Neuronal stem cell (in vitro differentiated cells): Measurements from ENCODE around the gene ZBTB39.
"Not testable (repeated sequence)": the region's sequence is repeated elsewhere in the genome, so short reads cannot be mapped to it uniquely, and the experiment has no call there.

Experiments used
- DNase-seq: peaks from one replicate; pipeline ENCODE4 v3.0.0-alpha.2; 2013; ENCODE audit warnings: low spot score
- H2AFZ ChIP-seq: one replicate; pipeline ENCODE4 v1.6.1; 2013; ENCODE audit warnings: mild to moderate bottlenecking, low read length, inconsistent platforms
- H2AK5ac ChIP-seq: 2 replicates; pipeline ENCODE4 v1.6.1; 2013; ENCODE audit warnings: low read depth, mild to moderate bottlenecking, inconsistent platforms, low read length, moderate library complexity, mixed read lengths
- H2BK120ac ChIP-seq: 2 replicates; pipeline ENCODE4 v1.6.1; 2013; ENCODE audit warnings: low read depth, mild to moderate bottlenecking, inconsistent platforms, low read length, moderate library complexity, mixed read lengths
- H2BK12ac ChIP-seq: one replicate; pipeline ENCODE4 v1.6.1; 2013; ENCODE audit warnings: low read length, inconsistent platforms
- H2BK15ac ChIP-seq: 2 replicates; pipeline ENCODE4 v1.6.1; 2013; ENCODE audit warnings: mild to moderate bottlenecking, low read length, inconsistent platforms, mixed read lengths
- H2BK5ac ChIP-seq: one replicate; pipeline ENCODE4 v1.6.1; 2013; ENCODE audit warnings: inconsistent platforms, mild to moderate bottlenecking, low read length, moderate library complexity
- H3K14ac ChIP-seq: one replicate; pipeline ENCODE4 v1.6.1; 2013; ENCODE audit warnings: low read length, inconsistent platforms
- H3K18ac ChIP-seq: 2 replicates; pipeline ENCODE4 v1.6.1; 2013; ENCODE audit warnings: low read length, inconsistent platforms
- H3K23ac ChIP-seq: 2 replicates; pipeline ENCODE4 v1.6.1; 2013; ENCODE audit warnings: low read depth, mild to moderate bottlenecking, mixed read lengths, low read length, inconsistent platforms; ENCODE audit not compliant: poor library complexity
- H3K27ac ChIP-seq: replicated peaks from 3 replicates; pipeline ENCODE4 v1.5.1; 2013; ENCODE audit warnings: low read length, inconsistent platforms
- H3K27me3 ChIP-seq, 3 experiments: 2 replicates each; pipeline ENCODE4 v1.6.1; 2013; ENCODE audit warnings: low read length in 3 of 3, mild to moderate bottlenecking in 2 of 3, inconsistent platforms in 1 of 3, low read depth in 1 of 3, mixed read lengths in 1 of 3, moderate library complexity in 1 of 3; ENCODE audit not compliant: control insufficient read depth in 3 of 3, insufficient read depth in 3 of 3
- H3K36me3 ChIP-seq, 2 donors: replicated peaks in 1 of 2; 2 replicates each; pipeline ENCODE4 v1.6.1; 2013; ENCODE audit warnings: low read length in 2 of 2; ENCODE audit not compliant: control insufficient read depth in 2 of 2, insufficient read depth in 2 of 2
- H3K4ac ChIP-seq: 2 replicates; pipeline ENCODE4 v1.6.1; 2013; ENCODE audit warnings: inconsistent platforms, mild to moderate bottlenecking, low read length, moderate library complexity
- H3K4me1 ChIP-seq, 2 donors: 1 replicate in 1 of 2; 2 replicates in 1 of 2; pipeline ENCODE4 v1.6.1; 2013; ENCODE audit warnings: low read length in 2 of 2, low read depth in 1 of 2; ENCODE audit not compliant: control insufficient read depth in 2 of 2, insufficient read depth in 1 of 2
- H3K4me2 ChIP-seq: one replicate; pipeline ENCODE4 v1.6.1; 2013; ENCODE audit warnings: mild to moderate bottlenecking, low read length, inconsistent platforms; ENCODE audit not compliant: insufficient read depth, poor library complexity, severe bottlenecking
- H3K4me3 ChIP-seq, 2 donors: 2 replicates each; pipeline ENCODE4 v1.5.1; 2013; ENCODE audit warnings: low read length in 2 of 2, mild to moderate bottlenecking in 2 of 2, inconsistent platforms in 1 of 2, moderate library complexity in 1 of 2
- H3K79me1 ChIP-seq: one replicate; pipeline ENCODE4 v1.6.1; 2013; ENCODE audit warnings: low read depth, mild to moderate bottlenecking, inconsistent platforms, low read length, moderate library complexity
- H3K9ac ChIP-seq: one replicate; pipeline ENCODE4 v1.6.1; 2013; ENCODE audit warnings: mild to moderate bottlenecking, low read depth, low read length, inconsistent platforms; ENCODE audit not compliant: poor library complexity
- H3K9me3 ChIP-seq, 2 donors: replicated peaks in 1 of 2; 2 replicates each; pipeline versions ENCODE3 to v1.6.1; 2013; ENCODE audit warnings: low read length in 2 of 2, mild to moderate bottlenecking in 2 of 2, inconsistent platforms in 1 of 2, low read depth in 1 of 2, mixed read lengths in 1 of 2, moderate library complexity in 1 of 2; ENCODE audit not compliant: control insufficient read depth in 2 of 2, insufficient read depth in 1 of 2
- H4K8ac ChIP-seq: one replicate; pipeline ENCODE4 v1.6.1; 2013; ENCODE audit warnings: low read depth, mild to moderate bottlenecking, inconsistent platforms, low read length, moderate library complexity
- H4K91ac ChIP-seq: one replicate; pipeline ENCODE4 v1.6.1; 2013; ENCODE audit warnings: low read length, low read depth, mild to moderate bottlenecking, inconsistent platforms; ENCODE audit not compliant: poor library complexity
- WGBS, 2 donors: extraction: QIAGEN DNeasy Blood & Tissue Kit; methylation state at CpG; one replicate each; pipeline ENCODE4 v1.1.7; 2013; ENCODE audit warnings: missing lambda C conversion rate in 2 of 2, mixed read lengths in 1 of 2; ENCODE audit not compliant: insufficient read length in 2 of 2, insufficient replicate concordance in 1 of 2; ENCODE audit errors: extremely low coverage in 2 of 2; 5-methylcytosine and 5-hydroxymethylcytosine counted together

The ZBTB39 gene

GRCh38 chr12:57018353-57018752 lies 12.0 kb upstream of the ZBTB39 start:
- not testable (repeated sequence) for H3K36me3 ChIP-seq, H3K4me3 ChIP-seq, H3K79me1 ChIP-seq, H2BK5ac ChIP-seq, H3K23ac ChIP-seq, H3K14ac ChIP-seq, H2AK5ac ChIP-seq, H2BK120ac ChIP-seq, H3K18ac ChIP-seq, H3K4me2 ChIP-seq, H3K27ac ChIP-seq, DNase-seq, H2AFZ ChIP-seq, H3K9ac ChIP-seq, H3K9me3 ChIP-seq, H4K8ac ChIP-seq, H3K4me1 ChIP-seq, H2BK12ac ChIP-seq, H4K91ac ChIP-seq, H2BK15ac ChIP-seq, H3K4ac ChIP-seq
- H3K27me3 ChIP-seq = peaks cover 0 to 56% (median 0%) of the 10 kb centered on the region in 3 experiments
- WGBS, 2 donors = no CpG with 5 or more reads among the region's 5 CpGs

DNA sequence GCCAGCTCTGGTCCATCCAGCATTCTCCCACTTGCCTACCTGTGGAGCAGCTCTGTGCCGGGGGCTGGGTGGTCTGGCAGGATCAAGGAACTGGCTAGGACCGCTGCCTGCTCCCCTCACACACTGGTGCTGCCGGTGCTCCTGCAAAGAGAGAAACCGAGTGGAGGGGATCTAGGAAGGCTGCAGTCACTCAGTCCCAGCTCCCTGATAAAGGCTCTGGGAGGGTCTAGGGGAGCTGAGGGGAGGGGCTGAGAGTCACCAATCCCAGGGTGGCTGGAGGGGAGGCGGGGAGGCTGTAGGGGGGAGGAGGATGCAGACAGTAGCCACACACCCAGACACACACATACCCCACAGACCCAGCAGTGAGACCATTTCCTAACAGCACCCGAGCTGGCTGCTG lies 10.0 kb upstream of the ZBTB39 start, which contains the start of gene TAC3:
Gene TAC3 (minus strand): TSS at position 182 of the 400 bp plus-strand sequence. CDS start 732 bp downstream, outside the sequence.
- H3K14ac ChIP-seq = no peak within 1 kb of the TSS
- no peaks in the 10 kb centered on the region for H3K79me1 ChIP-seq
- H3K9me3 ChIP-seq = no peaks in the 10 kb centered on the region
- no peak within 1 kb of the TSS for H3K23ac ChIP-seq
- H2BK12ac ChIP-seq = no peak within 1 kb of the TSS
- H3K36me3 ChIP-seq = no peaks in the 10 kb centered on the region
- H4K91ac ChIP-seq = no peak within 1 kb of the TSS
- WGBS, 2 donors = no CpG with 5 or more reads among the region's 6 CpGs
- H3K9ac ChIP-seq = no peak within 1 kb of the TSS
- peak within 1 kb of the TSS; percentile 79 for H2AFZ ChIP-seq
- no peak within 1 kb of the TSS for H2BK5ac ChIP-seq
- peak within 1 kb of the TSS in 1 of 2 donors; percentile 64 for H3K4me3 ChIP-seq
- no peak within 1 kb of the TSS for H2AK5ac ChIP-seq
- no peak within 1 kb of the TSS for H3K4ac ChIP-seq
- peaks cover 0 to 69% (median 0%) of the 10 kb centered on the region in 3 experiments for H3K27me3 ChIP-seq
- no peak within 1 kb of the TSS for H3K27ac ChIP-seq
- H3K18ac ChIP-seq = peak within 1 kb of the TSS; percentile 61
- peak within 1 kb of the TSS; percentile 23 for H2BK15ac ChIP-seq
- no peak within 1 kb of the TSS for H2BK120ac ChIP-seq
- H4K8ac ChIP-seq = no peak within 1 kb of the TSS
- peak within 1 kb of the TSS; percentile 43 for H3K4me2 ChIP-seq
- peaks cover 3 to 4% of the 10 kb centered on the region in 2 donors for H3K4me1 ChIP-seq
- DNase-seq = peak; percentile 36

DNA sequence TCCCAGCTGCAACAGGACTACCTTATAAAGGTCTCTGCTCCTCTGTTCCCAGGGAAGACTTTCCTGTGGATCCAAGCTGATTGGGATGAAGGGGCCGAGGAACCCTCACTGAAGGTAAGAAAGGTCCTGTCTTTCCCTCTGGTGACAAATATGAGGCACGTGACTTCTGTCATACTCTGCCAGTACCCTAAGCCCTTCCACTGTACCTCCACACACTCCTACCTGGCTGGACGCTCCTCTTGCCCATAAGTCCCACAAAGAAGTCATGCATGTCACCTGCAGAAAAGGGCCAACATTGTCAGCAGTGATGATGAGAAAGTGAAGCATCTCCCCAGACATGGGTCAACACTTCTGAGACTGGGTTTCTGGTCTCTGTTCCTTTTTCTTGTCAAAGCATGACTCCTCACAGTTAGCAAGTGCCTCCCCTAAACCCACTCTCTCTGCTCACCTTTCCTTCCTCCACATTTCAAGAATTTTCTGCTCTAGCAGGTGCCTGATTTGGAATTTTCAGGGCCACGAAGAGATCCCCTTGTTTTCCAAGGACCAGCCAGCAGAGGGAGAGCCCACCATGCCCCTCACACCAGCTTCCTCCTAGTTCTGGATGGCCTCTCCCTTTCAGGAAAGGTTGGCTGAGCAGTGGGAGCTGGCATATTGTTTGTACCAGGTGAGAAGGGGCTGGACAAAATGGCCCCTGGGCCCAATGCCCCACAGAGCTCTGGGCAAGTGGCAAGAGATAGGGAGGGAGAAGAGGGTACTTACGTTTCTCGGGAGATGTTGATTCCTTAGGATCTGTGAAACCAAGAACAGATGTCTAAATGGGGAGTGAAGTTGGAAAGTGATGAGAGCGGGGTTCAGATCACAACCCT lies 6.5 kb upstream of the ZBTB39 start:
- H2AK5ac ChIP-seq = no peak overlapping the region
- H3K4me3 ChIP-seq = no peak overlapping the region
- WGBS, 2 donors = no CpG with 5 or more reads among the region's 7 CpGs
- DNase-seq = no peak
- H3K9me3 ChIP-seq = no peaks in the 10 kb centered on the region
- H2AFZ ChIP-seq = no peak overlapping the region
- no peak overlapping the region for H3K9ac ChIP-seq
- H3K23ac ChIP-seq = no peak overlapping the region
- H3K4me2 ChIP-seq = no peak overlapping the region
- H3K4ac ChIP-seq = no peak overlapping the region
- no peak overlapping the region for H3K27ac ChIP-seq
- H3K4me1 ChIP-seq = peaks cover 4 to 11% of the 10 kb centered on the region in 2 donors
- H3K36me3 ChIP-seq = no peaks in the 10 kb centered on the region
- no peak overlapping the region for H4K91ac ChIP-seq
- no peak overlapping the region for H2BK12ac ChIP-seq
- no peak overlapping the region for H2BK5ac ChIP-seq
- H2BK120ac ChIP-seq = no peak overlapping the region
- H3K27me3 ChIP-seq = peaks cover 0 to 52% (median 0%) of the 10 kb centered on the region in 3 experiments
- H3K79me1 ChIP-seq = no peaks in the 10 kb centered on the region
- no peak overlapping the region for H4K8ac ChIP-seq
- H3K18ac ChIP-seq = no peak overlapping the region
- no peak overlapping the region for H3K14ac ChIP-seq
- no peak overlapping the region for H2BK15ac ChIP-seq
